Activated CD8-positive, alpha-beta memory T cell treated with anti-CD3 and anti-CD28 coated beads, Interleukin-2, amount 50 U/mL, for 24 hours (primary cell): ENCODE measurements around the gene PIEZO1.

Experiments
- DNase-seq: peaks from one replicate; pipeline ENCODE4 v3.0.0-alpha.2; 2020; ENCODE audit errors: extremely low read depth

Gene PIEZO1

GRCh38 chr16:88700636-88701482 is 84.2 kb downstream of the PIEZO1 start:
- peak; percentile 92 for DNase-seq

- DNase-seq = no peak
These were observed 84.7 kb downstream of the PIEZO1 start for GRCh38 chr16:88700322-88700635.

GRCh38 chr16:88699180-88699579 is 85.8 kb downstream of the PIEZO1 start:
- DNase-seq = no peak

GRCh38 chr16:88698646-88699045 is 86.4 kb downstream of the PIEZO1 start:
- DNase-seq = no peak

GRCh38 chr16:88697831-88698615 is 87.0 kb downstream of the PIEZO1 start:
- DNase-seq = no peak

- DNase-seq = no peak
These were observed 87.7 kb downstream of the PIEZO1 start for GRCh38 chr16:88697116-88697830.

GRCh38 chr16:88696441-88696840 is 88.6 kb downstream of the PIEZO1 start:
- DNase-seq = no peak

- no peak for DNase-seq
These were observed 89.3 kb downstream of the PIEZO1 start for GRCh38 chr16:88695753-88696152.

GRCh38 chr16:88695218-88695617 is 89.8 kb downstream of the PIEZO1 start:
- DNase-seq = no peak

- DNase-seq = no peak
These were observed 90.6 kb downstream of the PIEZO1 start for GRCh38 chr16:88694221-88695087.

GRCh38 chr16:88693420-88694177 is 91.4 kb downstream of the PIEZO1 start:
- no peak for DNase-seq

- no peak for DNase-seq
These were observed 92.2 kb downstream of the PIEZO1 start for GRCh38 chr16:88692861-88693260.

GRCh38 chr16:88691924-88692560 is 93.0 kb downstream of the PIEZO1 start:
- no peak for DNase-seq

- DNase-seq = no peak
These were observed 93.7 kb downstream of the PIEZO1 start for GRCh38 chr16:88691129-88691813.

GRCh38 chr16:88690341-88691128 is 94.5 kb downstream of the PIEZO1 start:
- DNase-seq = no peak

GRCh38 chr16:88688013-88688778 is 96.8 kb downstream of the PIEZO1 start:
- no peak for DNase-seq

- no peak for DNase-seq
These were observed 97.4 kb downstream of the PIEZO1 start for GRCh38 chr16:88687676-88688012.

GRCh38 chr16:88687254-88687576 is 97.8 kb downstream of the PIEZO1 start:
- no peak for DNase-seq
